Thyroid gland (tissue), 4 donors: Measurements from ENCODE around the gene JMJD1C. TPM values are rescaled to one million over a fixed set of nuclear protein-coding genes. Genes with fewer than 3 reads are reported as not detected.

Experiments
- DNase-seq, 2 donors: peaks; one replicate each; pipeline ENCODE4 v3.0.0-alpha.2; 2019
- H3K27ac ChIP-seq, 3 donors: fragments of 200-600 bp; sonication (generic); 1 replicate in 2 of 3; 2 replicates in 1 of 3; pipeline ENCODE4 v1.5.1; 2016 to 2019; ENCODE audit warnings: mild to moderate bottlenecking in 1 of 3, moderate library complexity in 1 of 3
- H3K27me3 ChIP-seq: fragments of 200-600 bp; sonication (generic); one replicate; pipeline ENCODE4 v1.5.1; 2019
- H3K36me3 ChIP-seq, 2 donors: fragments of 200-600 bp; sonication (generic); one replicate each; pipeline ENCODE4 v1.5.1; 2016 to 2019
- H3K4me1 ChIP-seq, 2 donors: fragments of 200-600 bp; sonication (generic); one replicate each; pipeline ENCODE4 v1.5.1; 2017 to 2019
- H3K4me3 ChIP-seq, 3 donors: fragments of 200-600 bp; sonication (generic); replicated peaks in 1 of 3; 1 replicate in 2 of 3; 2 replicates in 1 of 3; pipeline ENCODE4 v1.5.1; 2016; ENCODE audit warnings: mild to moderate bottlenecking in 1 of 3
- H3K9me3 ChIP-seq: fragments of 200-600 bp; sonication (generic); one replicate; pipeline ENCODE4 v1.5.1; 2017
- CTCF ChIP-seq, 6 experiments: fragments of 200-600 bp in 3 of 6; fragments of 450-650 bp in 3 of 6; sonication (generic) in 3 of 6; IDR thresholded peaks; one replicate each; pipeline ENCODE4 v1.5.1; 2016 to 2019; ENCODE audit warnings: antibody characterized with exemption in 6 of 6, mild to moderate bottlenecking in 2 of 6, inconsistent platforms in 1 of 6, moderate library complexity in 1 of 6
- POLR2A ChIP-seq, 2 donors: fragments of 450-650 bp; IDR thresholded peaks; one replicate each; pipeline ENCODE4 v1.6.1; 2017; ENCODE audit warnings: antibody characterized with exemption in 2 of 2, mild to moderate bottlenecking in 2 of 2, moderate library complexity in 1 of 2
- WGBS, 2 donors: methylation state at CpG; one replicate each; pipeline ENCODE4 v1.1.5; 2017; 5-methylcytosine and 5-hydroxymethylcytosine counted together
- intact Hi-C: fragments of 100-400 bp; cut with DNase I; formaldehyde crosslinking; loops from one replicate; pipeline ENCODE4 v1.15.1; 2023
- total RNA-seq, 4 donors: library from RNA; depleted of rRNA; stranded (reverse); fragments of >200 nt; gene quantifications; one replicate each; pipeline ENCODE4 v1.2.3, GENCODE V29; 2016

Gene JMJD1C
- total RNA-seq, 4 donors from 2014 or later, result 120 to 168 (median 136) TPM

GRCh38 chr10:63229161-63229560, 236.6 kb downstream of the JMJD1C start:
- intact Hi-C loops, result no loop called here
- Histone ChIP-seq H3K9me3 (no peaks in the 10 kb centered on the region), H3K27me3 (no peaks in the 10 kb centered on the region), H3K36me3 (no peaks in the 10 kb centered on the region), H3K27ac (no peak overlapping the region), H3K4me1 (peaks cover 13 to 18% of the 10 kb centered on the region in 2 donors), H3K4me3 (no peak overlapping the region)
- no peak for DNase-seq
- WGBS, 2 donors, result 84 to 89% methylated on average over 4 of the region's 4 CpGs
- TF ChIP-seq POLR2A (IDR thresholded peaks at IDR 0.05), result no peak
- no peak for TF ChIP-seq CTCF (IDR thresholded peaks at IDR 0.05)

- DNase-seq, result no peak
- Histone ChIP-seq H3K36me3 (no peaks in the 10 kb centered on the region), H3K27ac (no peak overlapping the region), H3K4me3 (no peak overlapping the region), H3K4me1 (peaks cover 10 to 17% of the 10 kb centered on the region in 2 donors), H3K9me3 (no peaks in the 10 kb centered on the region), H3K27me3 (no peaks in the 10 kb centered on the region)
- TF ChIP-seq POLR2A (IDR thresholded peaks at IDR 0.05), result no peak
- TF ChIP-seq CTCF (IDR thresholded peaks at IDR 0.05), result no peak
- intact Hi-C loops, result no loop called here
Measured at GRCh38 chr10:63228237-63228636, 237.5 kb downstream of the JMJD1C start.

GRCh38 chr10:63227207-63227895, 238.4 kb downstream of the JMJD1C start:
- TF ChIP-seq CTCF (IDR thresholded peaks at IDR 0.05) (no peak), POLR2A (IDR thresholded peaks at IDR 0.05) (no peak)
- Histone ChIP-seq H3K27me3 (no peaks in the 10 kb centered on the region), H3K27ac (peak overlapping the region in 1 of 3 donors; percentile 15), H3K4me3 (no peak overlapping the region), H3K4me1 (peaks cover 9 to 13% of the 10 kb centered on the region in 2 donors), H3K36me3 (no peaks in the 10 kb centered on the region), H3K9me3 (no peaks in the 10 kb centered on the region)
- DNase-seq, result no peak
- intact Hi-C loops, result no loop called here
- 66 to 75% methylated on average over 3 of the region's 3 CpGs for WGBS, 2 donors

GRCh38 chr10:63224241-63224640, 241.5 kb downstream of the JMJD1C start:
- no peak for DNase-seq
- H3K4me3 ChIP-seq, result no peak overlapping the region
- no peak overlapping the region for H3K27ac ChIP-seq
- H3K27me3 ChIP-seq, result no peaks in the 10 kb centered on the region
- TF ChIP-seq POLR2A (IDR thresholded peaks at IDR 0.05) (no peak), CTCF (IDR thresholded peaks at IDR 0.05) (no peak)
- WGBS, 2 donors, result 89 to 90% methylated on average over 1 of the region's 1 CpG
- H3K9me3 ChIP-seq, result no peaks in the 10 kb centered on the region
- intact Hi-C loops, result no loop called here
- H3K36me3 ChIP-seq, result no peaks in the 10 kb centered on the region
- H3K4me1 ChIP-seq, result peaks cover 7 to 21% of the 10 kb centered on the region in 2 donors

GRCh38 chr10:63221950-63222349, 243.8 kb downstream of the JMJD1C start:
- Histone ChIP-seq H3K27ac (no peak overlapping the region), H3K9me3 (no peaks in the 10 kb centered on the region), H3K4me1 (peaks cover 5 to 13% of the 10 kb centered on the region in 2 donors), H3K36me3 (no peaks in the 10 kb centered on the region), H3K4me3 (no peak overlapping the region), H3K27me3 (no peaks in the 10 kb centered on the region)
- no peak for TF ChIP-seq CTCF (IDR thresholded peaks at IDR 0.05)
- no peak for TF ChIP-seq POLR2A (IDR thresholded peaks at IDR 0.05)
- WGBS, 2 donors, result 87 to 96% methylated on average over 4 of the region's 4 CpGs
- intact Hi-C loops, result no loop called here
- DNase-seq, result no peak
